Heart left ventricle (tissue), 16 donors: ENCODE measurements around the gene CNNM3. TPM values are rescaled to one million over a fixed set of nuclear protein-coding genes. Genes with fewer than 3 reads are reported as not detected.

ENCODE experiments used
- ATAC-seq, 4 donors: fragments of 200-7000 bp; cut with Tn5 transposase; one replicate each; pipeline ENCODE4 v1.9.1; 2020 to 2022; ENCODE audit warnings: moderate library complexity in 4 of 4, mild to moderate bottlenecking in 3 of 4, moderate number of reproducible peaks in 1 of 4
- DNase-seq, 5 donors: peaks; one replicate each; pipeline ENCODE4 v3.0.0-alpha.2; 2020
- H3K27ac ChIP-seq, 12 donors: fragments of 200-600 bp; sonication (generic) in 4 of 12; one replicate each; pipeline versions ENCODE4 v1.5.0 to v1.8.0; 2016 to 2022; ENCODE audit warnings: mild to moderate bottlenecking in 2 of 12
- H3K27me3 ChIP-seq, 9 donors: fragments of 200-600 bp; sonication (generic) in 2 of 9; one replicate each; pipeline versions ENCODE4 v1.5.1 to v1.8.0; 2016 to 2022; ENCODE audit warnings: mild to moderate bottlenecking in 3 of 9
- H3K36me3 ChIP-seq, 9 donors: fragments of 200-600 bp; sonication (generic) in 2 of 9; one replicate each; pipeline versions ENCODE4 v1.5.0 to v1.8.0; 2018 to 2022; ENCODE audit warnings: mild to moderate bottlenecking in 2 of 9
- H3K4me1 ChIP-seq, 12 donors: fragments of 200-600 bp; sonication (generic) in 4 of 12; one replicate each; pipeline versions ENCODE4 v1.5.0 to v1.8.0; 2016 to 2022; ENCODE audit warnings: mild to moderate bottlenecking in 3 of 12
- H3K4me3 ChIP-seq, 12 donors: fragments of 200-600 bp; sonication (generic) in 4 of 12; one replicate each; pipeline versions ENCODE4 v1.5.0 to v1.8.0; 2017 to 2022; ENCODE audit warnings: mild to moderate bottlenecking in 9 of 12, moderate library complexity in 4 of 12
- H3K9me3 ChIP-seq, 12 donors: fragments of 200-600 bp; sonication (generic) in 4 of 12; one replicate each; pipeline versions ENCODE4 v1.5.0 to v1.8.0; 2016 to 2022; ENCODE audit warnings: mild to moderate bottlenecking in 1 of 12
- CTCF ChIP-seq, 12 donors: fragments of 200-600 bp; sonication (generic) in 4 of 12; IDR thresholded peaks; one replicate each; pipeline versions ENCODE4 v1.5.0 to v1.8.0; 2018 to 2022; ENCODE audit warnings: antibody characterized with exemption in 12 of 12, mild to moderate bottlenecking in 5 of 12
- POLR2A ChIP-seq, 2 donors: fragments of 450-650 bp; IDR thresholded peaks; one replicate each; pipeline ENCODE4 v1.6.1; 2017; ENCODE audit warnings: antibody characterized with exemption in 2 of 2, mild to moderate bottlenecking in 2 of 2, moderate library complexity in 2 of 2
- WGBS, 4 donors: extraction: QIAGEN DNeasy Blood & Tissue Kit in 2 of 4; methylation state at CpG; one replicate each; pipeline versions ENCODE4 v1.1.5 to v1.1.7; 2013 to 2018; 5-methylcytosine and 5-hydroxymethylcytosine counted together
- intact Hi-C, 10 donors: fragments of 100-400 bp; cut with DNase I; formaldehyde crosslinking; loops; one replicate each; pipeline versions ENCODE4 v1.11.1 to v1.14.2; 2022
- polyA plus RNA-seq, 2 donors: library from polyadenylated mRNA; stranded (reverse); fragments of 200-250 nt; gene quantifications; one replicate each; pipeline ENCODE4 v1.2.3, GENCODE V29; 2013
- total RNA-seq, 9 donors: library from RNA; depleted of rRNA in 2 of 9; stranded (reverse); fragments of >200 nt in 2 of 9; fragmentation: NEBNext Ultra II Directional in 3 of 9; extraction: Animal tissue kit (Norgen Biotek cat#: 25700) in 3 of 9; gene quantifications; one replicate each; pipeline versions ENCODE4 v1.1.0 to v1.2.4, GENCODE V29; 2016 to 2023
- donor health status: ischemic (EF 13 %, LVEDD 7.1; RV severe dilation, severe dysfunction).
- donor health status: healthy with polysubstance abuse.
- donor health status: DM: no; HTN: yes; CAD: no.
- donor health status: DM: no; HTN: no; CAD: no.
- donor health status: ischemic (EF 25% LVEDD 6.9; RV normal size, moderate dysfunction).
- donor health status: ischemic (EF 25% LVEDD 5.7; RV mildly dilated, moderate dysfunction).
- donor health status: healthy.
- donor health status: DM: yes; HTN: yes; CAD: no.
- donor health status: ischemic (EF 35%, LVEDD 5.7; RV mildly dilated, moderate dysfunction).
- donor health status: nonischemic (EF 11% LVEDD 7.7; RV severe dilation, severe dysfunction).
- donor health status: DM: yes; HTN: yes; CAD: no.
- donor health status: PGD.
- donor health status: ischemic (EF 29% LVEDD 5.4; RV normal size, mild dysfunction).
- donor health status: nonischemic (EF 23%, LVEDD 6.1; RV moderate dilation, normal function).

CNNM3 gene
- total and polyA plus RNA-seq, 11 donors = 5.1 to 17.7 (median 10.2) TPM

- H3K4me1 ChIP-seq = peaks cover 0 to 47% (median 32%) of the 10 kb centered on the region in 12 donors
- no peak for TF ChIP-seq POLR2A (IDR thresholded peaks at IDR 0.05)
- TF ChIP-seq CTCF (IDR thresholded peaks at IDR 0.05) = no peak
- intact Hi-C loops = no loop called here
- H3K4me3 ChIP-seq = no peak overlapping the region
- H3K27me3 ChIP-seq = no peaks in the 10 kb centered on the region
- H3K27ac ChIP-seq = peak overlapping the region in 5 of 12 donors; percentile 45 to 78 (median 63)
- 63 to 69% (median 64%) methylated on average over 10 of the region's 10 CpGs for WGBS, 4 donors
- ATAC-seq = peak; percentile 70 to 79 (median 74)
- peaks cover 0 to 35% (median 16%) of the 10 kb centered on the region in 9 donors for H3K36me3 ChIP-seq
- peak in 3 of 5 donors; percentile 55 to 79 (median 75) for DNase-seq
- H3K9me3 ChIP-seq = no peaks in the 10 kb centered on the region
Measured at GRCh38 chr2:96808176-96808837, 7.8 kb upstream of the CNNM3 start.

- Histone ChIP-seq H3K9me3 (no peaks in the 10 kb centered on the region), H3K27me3 (no peaks in the 10 kb centered on the region), H3K36me3 (peaks cover 0 to 33% (median 16%) of the 10 kb centered on the region in 9 donors), H3K4me3 (no peak overlapping the region), H3K27ac (peak overlapping the region in 7 of 12 donors; percentile 21 to 78 (median 45)), H3K4me1 (peaks cover 0 to 51% (median 32%) of the 10 kb centered on the region in 12 donors)
- DNase-seq = no peak
- no peak for TF ChIP-seq POLR2A (IDR thresholded peaks at IDR 0.05)
- TF ChIP-seq CTCF (IDR thresholded peaks at IDR 0.05) = no peak
- intact Hi-C loops = no loop called here
- ATAC-seq = no peak
- WGBS, 4 donors = 67 to 84% (median 80%) methylated on average over 11 to 13 of the region's 13 CpGs
Measured at GRCh38 chr2:96809216-96809882, 6.7 kb upstream of the CNNM3 start.

DNA sequence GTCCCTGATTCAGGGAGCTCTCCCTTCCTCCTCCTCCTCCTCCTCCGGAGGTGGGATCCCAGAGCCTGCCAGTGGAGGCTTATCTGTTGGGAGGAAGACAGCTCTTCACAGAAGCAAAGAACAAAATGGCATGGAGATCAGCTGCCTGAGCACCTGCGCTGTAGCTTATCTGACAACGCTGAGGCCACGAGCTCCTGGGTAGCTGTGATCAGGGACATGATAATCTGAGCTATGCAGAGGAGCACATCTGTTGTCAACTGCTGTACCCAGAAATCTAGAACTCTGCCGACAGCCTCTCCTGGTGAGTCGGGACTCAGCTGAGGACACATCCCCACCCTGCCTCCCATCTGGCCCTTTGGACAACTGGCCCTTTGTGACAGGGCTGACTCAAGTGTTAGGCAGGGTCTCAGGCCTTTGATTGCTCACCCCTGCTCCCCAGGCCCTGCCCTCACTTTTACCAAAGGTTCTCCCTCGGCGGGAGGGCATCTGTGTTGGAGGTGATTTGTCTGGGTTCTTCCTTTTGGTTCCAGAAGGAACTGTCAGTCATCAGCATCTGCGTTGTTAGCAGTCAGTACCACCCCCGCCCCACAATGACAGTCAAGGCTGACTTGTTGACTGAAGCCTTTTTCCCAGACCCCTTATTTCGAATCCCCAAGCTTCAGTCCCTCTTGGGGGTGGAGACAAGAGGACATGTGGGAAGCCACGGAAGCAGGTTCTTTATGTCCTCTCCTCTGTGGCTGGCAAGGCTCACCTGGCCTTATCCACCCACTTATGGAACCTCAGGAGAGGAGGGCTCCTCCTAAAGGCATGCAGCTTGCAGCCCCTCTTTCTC is 5.9 kb upstream of the CNNM3 start:
- no peak overlapping the region for H3K4me3 ChIP-seq
- peak overlapping the region in 8 of 12 donors; percentile 21 to 78 (median 52) for H3K27ac ChIP-seq
- intact Hi-C loops = loop anchor here in 2 of 10 donors (5.0 to 10.0 kb wide), 3 partner anchors 48 to 275 kb away; partner anchors contain the start of genes ARID5A (in 1 of the 2), CNNM4 (in 1 of the 2) and KANSL3 (in 1 of the 2)
- H3K4me1 ChIP-seq = peaks cover 0 to 55% (median 35%) of the 10 kb centered on the region in 12 donors
- WGBS, 4 donors = 65 to 72% (median 66%) methylated on average over 10 to 12 of the region's 12 CpGs
- no peak for TF ChIP-seq CTCF (IDR thresholded peaks at IDR 0.05)
- no peak for TF ChIP-seq POLR2A (IDR thresholded peaks at IDR 0.05)
- peak in 1 of 4 donors; percentile 3 for ATAC-seq
- DNase-seq = no peak
- no peaks in the 10 kb centered on the region for H3K9me3 ChIP-seq
- peaks cover 0 to 28% (median 16%) of the 10 kb centered on the region in 9 donors for H3K36me3 ChIP-seq
- H3K27me3 ChIP-seq = no peaks in the 10 kb centered on the region
